Measurements from ENCODE around the gene CLDN5. TPM values are rescaled to one million over a fixed set of nuclear protein-coding genes. Genes with fewer than 3 reads are reported as not detected.

CLDN5 gene
- polyA plus RNA-seq: 1 to 10 TPM in 1 of 3 donors, under 1 TPM in 1, not detected in 1; 0.46 to 3.6 TPM

- no peak within 1 kb of the TSS for H3K27ac Mint-ChIP-seq
- H3K9me3 Mint-ChIP-seq: no peaks in the 10 kb centered on the region
- H3K36me3 Mint-ChIP-seq: no peaks in the 10 kb centered on the region
- H3K4me1 Mint-ChIP-seq: no peaks in the 10 kb centered on the region
- no peak for DNase-seq
- H3K27me3 Mint-ChIP-seq (ENCODE audit: low read depth in 3 of 3): peaks cover 1 to 4% (median 3%) of the 10 kb centered on the region in 3 donors
- H3K4me3 Mint-ChIP-seq: no peak within 1 kb of the TSS
Observed at GRCh38 chr22:19524170-19525115, at the start of gene CLDN5. Gene CLDN5, minus strand, starts transcription at chr22:19524410. Its CDS starts 155 bp downstream, at chr22:19524255.

GRCh38 chr22:19571995-19572394, 47.8 kb upstream of the CLDN5 start:
- no peak for DNase-seq
- no peak overlapping the region for H3K4me3 Mint-ChIP-seq
- no peaks in the 10 kb centered on the region for H3K36me3 Mint-ChIP-seq
- H3K27ac Mint-ChIP-seq: no peak overlapping the region
- H3K4me1 Mint-ChIP-seq: peaks cover 7 to 15% of the 10 kb centered on the region in 2 donors
- no peaks in the 10 kb centered on the region for H3K9me3 Mint-ChIP-seq
- H3K27me3 Mint-ChIP-seq (ENCODE audit: low read depth in 3 of 3): peaks cover 0 to 7% (median 2%) of the 10 kb centered on the region in 3 donors

- no peaks in the 10 kb centered on the region for H3K9me3 Mint-ChIP-seq
- H3K27ac Mint-ChIP-seq: no peak overlapping the region
- H3K27me3 Mint-ChIP-seq (ENCODE audit: low read depth in 3 of 3): peaks cover 0 to 7% (median 2%) of the 10 kb centered on the region in 3 donors
- H3K36me3 Mint-ChIP-seq: no peaks in the 10 kb centered on the region
- peaks cover under 1 to 8% of the 10 kb centered on the region in 2 donors for H3K4me1 Mint-ChIP-seq
- H3K4me3 Mint-ChIP-seq: no peak overlapping the region
- DNase-seq: no peak
Observed at GRCh38 chr22:19571207-19571795, 47.1 kb upstream of the CLDN5 start.

- H3K4me3 Mint-ChIP-seq: no peak overlapping the region
- peaks cover 0 to 7% (median 2%) of the 10 kb centered on the region in 3 donors for H3K27me3 Mint-ChIP-seq (ENCODE audit: low read depth in 3 of 3)
- no peak overlapping the region for H3K27ac Mint-ChIP-seq
- H3K36me3 Mint-ChIP-seq: no peaks in the 10 kb centered on the region
- no peak for DNase-seq
- no peaks in the 10 kb centered on the region for H3K9me3 Mint-ChIP-seq
- no peaks in the 10 kb centered on the region for H3K4me1 Mint-ChIP-seq
Observed at GRCh38 chr22:19569976-19570375, 45.8 kb upstream of the CLDN5 start.

GRCh38 chr22:19569276-19569640, 45.0 kb upstream of the CLDN5 start:
- Mint-ChIP-seq H3K4me3 (no peak overlapping the region), H3K36me3 (no peaks in the 10 kb centered on the region), H3K27me3 (ENCODE audit: low read depth in 3 of 3) (peaks cover 2 to 7% (median 5%) of the 10 kb centered on the region in 3 donors), H3K9me3 (no peaks in the 10 kb centered on the region), H3K4me1 (no peaks in the 10 kb centered on the region), H3K27ac (no peak overlapping the region)
- no peak for DNase-seq

GRCh38 chr22:19568337-19569275, 44.4 kb upstream of the CLDN5 start:
- Mint-ChIP-seq H3K4me3 (no peak overlapping the region), H3K4me1 (no peaks in the 10 kb centered on the region), H3K27me3 (ENCODE audit: low read depth in 3 of 3) (peaks cover 3 to 7% (median 5%) of the 10 kb centered on the region in 3 donors), H3K27ac (no peak overlapping the region), H3K36me3 (no peaks in the 10 kb centered on the region), H3K9me3 (no peaks in the 10 kb centered on the region)
- no peak for DNase-seq

GRCh38 chr22:19567157-19568009, 43.2 kb upstream of the CLDN5 start:
- DNase-seq: no peak
- Mint-ChIP-seq H3K36me3 (no peaks in the 10 kb centered on the region), H3K9me3 (no peaks in the 10 kb centered on the region), H3K27me3 (ENCODE audit: low read depth in 3 of 3) (peaks cover 3 to 7% (median 6%) of the 10 kb centered on the region in 3 donors), H3K4me3 (no peak overlapping the region), H3K4me1 (no peaks in the 10 kb centered on the region), H3K27ac (no peak overlapping the region)

- H3K9me3 Mint-ChIP-seq: no peaks in the 10 kb centered on the region
- DNase-seq: no peak
- peaks cover 3 to 7% (median 6%) of the 10 kb centered on the region in 3 donors for H3K27me3 Mint-ChIP-seq (ENCODE audit: low read depth in 3 of 3)
- H3K4me3 Mint-ChIP-seq: no peak overlapping the region
- no peaks in the 10 kb centered on the region for H3K4me1 Mint-ChIP-seq
- H3K27ac Mint-ChIP-seq: no peak overlapping the region
- H3K36me3 Mint-ChIP-seq: no peaks in the 10 kb centered on the region
Observed at GRCh38 chr22:19566279-19567156, 42.3 kb upstream of the CLDN5 start.

- H3K4me1 Mint-ChIP-seq: no peaks in the 10 kb centered on the region
- no peak overlapping the region for H3K4me3 Mint-ChIP-seq
- H3K9me3 Mint-ChIP-seq: no peaks in the 10 kb centered on the region
- no peaks in the 10 kb centered on the region for H3K36me3 Mint-ChIP-seq
- H3K27me3 Mint-ChIP-seq (ENCODE audit: low read depth in 3 of 3): peaks cover 3 to 7% (median 6%) of the 10 kb centered on the region in 3 donors
- H3K27ac Mint-ChIP-seq: no peak overlapping the region
- DNase-seq: no peak
Observed at GRCh38 chr22:19565382-19566278, 41.4 kb upstream of the CLDN5 start.

- Mint-ChIP-seq H3K27me3 (ENCODE audit: low read depth in 3 of 3) (peaks cover 0 to 6% (median 3%) of the 10 kb centered on the region in 3 donors), H3K4me3 (no peak overlapping the region)
Observed at GRCh38 chr22:19559956-19560355, 35.7 kb upstream of the CLDN5 start.

GRCh38 chr22:19559324-19559811, 35.2 kb upstream of the CLDN5 start:
- peaks cover 0 to 3% (median 2%) of the 10 kb centered on the region in 3 donors for H3K27me3 Mint-ChIP-seq (ENCODE audit: low read depth in 3 of 3)
- no peak for DNase-seq
- H3K4me1 Mint-ChIP-seq: no peaks in the 10 kb centered on the region
- H3K9me3 Mint-ChIP-seq: no peaks in the 10 kb centered on the region
- H3K27ac Mint-ChIP-seq: no peak overlapping the region
- peaks cover 0 to under 1% (median 0%) of the 10 kb centered on the region in 3 donors for H3K36me3 Mint-ChIP-seq
- no peak overlapping the region for H3K4me3 Mint-ChIP-seq

More at GRCh38 chr22:19559956-19560355, 35.7 kb upstream of the CLDN5 start:
- H3K36me3 Mint-ChIP-seq: no peaks in the 10 kb centered on the region
- H3K27ac Mint-ChIP-seq: no peak overlapping the region
- no peaks in the 10 kb centered on the region for H3K9me3 Mint-ChIP-seq
- DNase-seq: no peak
- no peaks in the 10 kb centered on the region for H3K4me1 Mint-ChIP-seq

Measured in immature natural killer cell (primary cell).